Sigmoid colon (tissue), 4 donors: ENCODE data around the gene PCED1B.

Experiments
- EP300 ChIP-seq, 4 donors: sonication (generic); formaldehyde crosslinking; IDR thresholded peaks; one replicate each; pipeline ENCODE4 v1.6.1; 2017; ENCODE audit warnings: antibody characterized with exemption in 4 of 4
- POLR2A ChIP-seq, 2 donors: fragments of 450-650 bp; IDR thresholded peaks; one replicate each; pipeline ENCODE4 v1.6.1; 2016; ENCODE audit warnings: antibody characterized with exemption in 2 of 2, mild to moderate bottlenecking in 2 of 2, moderate library complexity in 2 of 2

DNA sequence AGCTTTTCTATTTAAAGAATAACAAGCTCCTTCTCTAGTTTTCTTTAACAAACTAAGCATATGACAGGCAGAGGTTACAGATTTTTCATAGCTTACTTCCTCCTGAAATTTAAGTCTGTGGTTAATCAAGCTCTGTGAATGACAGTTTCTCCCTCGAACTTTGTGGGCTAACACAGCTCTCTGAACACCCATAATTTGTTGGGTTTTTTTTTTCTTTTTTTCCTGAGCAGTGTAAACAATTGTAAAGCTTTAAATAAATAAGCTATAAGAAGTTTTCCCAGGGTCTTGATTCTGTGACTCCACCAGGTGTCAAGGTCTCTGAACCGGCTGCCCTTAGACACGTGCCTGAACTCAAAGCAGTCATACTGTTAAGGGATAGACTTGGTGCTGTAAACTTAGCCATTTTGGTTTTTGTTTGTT, 128.4 kb downstream of the PCED1B start:
- no peak for TF ChIP-seq POLR2A (IDR thresholded peaks at IDR 0.05)
- TF ChIP-seq EP300 (IDR thresholded peaks at IDR 0.05): no peak
